Measurements from ENCODE around the gene OTULIN. TPM values are rescaled to one million over a fixed set of nuclear protein-coding genes. Genes with fewer than 3 reads are reported as not detected.

OTULIN gene
- total and polyA plus RNA-seq, 2 of the 8 experiments (the other 6 are each of a cell fraction or from before 2014, with no cell fraction given): 5.2 to 34.8 TPM

- POLR2A ChIA-PET (ENCODE audit: partially characterized antibody): no interaction called here
- TF ChIP-seq RFX5 (IDR thresholded peaks at IDR 0.05; ENCODE audit: borderline replicate concordance, low read depth, low read length) (no peak), RAD21 (IDR thresholded peaks at IDR 0.05 in 1 of 2, conservative IDR thresholded peaks at IDR 0.05 in 1 of 2; ENCODE audit: low read depth in 2 of 2, low read length in 2 of 2) (no peak), MAFK (IDR thresholded peaks at IDR 0.05; ENCODE audit: low read depth, low read length) (no peak), SP2 (IDR thresholded peaks at IDR 0.05; ENCODE audit: low read length) (no peak), GABPA (IDR thresholded peaks at IDR 0.05; ENCODE audit: borderline replicate concordance, insufficient read depth, low read length) (no peak), CHD1 (IDR thresholded peaks at IDR 0.05; ENCODE audit: low read depth, low read length) (no peak), E2F6 (IDR thresholded peaks at IDR 0.05) (no peak), SUZ12 (IDR thresholded peaks at IDR 0.05; ENCODE audit: low read length) (no peak), SIN3A (conservative IDR thresholded peaks at IDR 0.05 in 1 of 2, IDR thresholded peaks at IDR 0.05 in 1 of 2; ENCODE audit: low read depth in 1 of 2, low read length in 2 of 2) (no peak), BCL11A (IDR thresholded peaks at IDR 0.05; ENCODE audit: low read depth in 2 of 2, low read length in 2 of 2) (no peak), ATF2 (IDR thresholded peaks at IDR 0.05; ENCODE audit: low read length) (no peak)
Measured at GRCh38 chr5:14667770-14668169, 3.3 kb downstream of the OTULIN start.

More at GRCh38 chr5:14667770-14668169, 3.3 kb downstream of the OTULIN start:
- Histone ChIP-seq H3K23ac (ENCODE audit: insufficient read length) (no peak overlapping the region), H4K5ac (ENCODE audit: insufficient read length, low read depth, low read length) (no peak overlapping the region), H3K14ac (ENCODE audit: insufficient read length) (no peak overlapping the region), H4K8ac (ENCODE audit: extremely low read depth, insufficient read depth, low read length) (no peak overlapping the region), H3K4me2 (ENCODE audit: insufficient read depth in 1 of 2, low read depth in 2 of 2, low read length in 2 of 2) (no peak overlapping the region), H2BK12ac (ENCODE audit: low read depth, low read length) (no peak overlapping the region), H2AFZ (ENCODE audit: low read length) (no peak overlapping the region), H3K9me3 (ENCODE audit: insufficient read depth in 2 of 2, low read depth in 1 of 2, low read length in 1 of 2) (no peaks in the 10 kb centered on the region), H2BK20ac (ENCODE audit: low read length) (no peak overlapping the region), H2BK120ac (replicated peaks; ENCODE audit: low read depth, low read length) (no peak overlapping the region), H2BK5ac (ENCODE audit: low read depth, low read length) (no peak overlapping the region), H3K4me1 (replicated peaks in 1 of 4; ENCODE audit: control insufficient read depth in 3 of 4, insufficient read depth in 4 of 4, low read length in 3 of 4) (peaks cover 3 to 14% (median 10%) of the 10 kb centered on the region in 4 experiments; a peak in 5 of 7 replicates), H3K9ac (replicated peaks in 1 of 4; ENCODE audit: extremely low read depth in 1 of 4, low read depth in 3 of 4, low read length in 3 of 4) (no peak overlapping the region), H4K20me1 (replicated peaks in 1 of 2; ENCODE audit: control insufficient read depth in 1 of 2, insufficient read depth in 2 of 2, low read length in 2 of 2) (peaks cover 0 to 5% of the 10 kb centered on the region in 2 experiments), H2AK5ac (ENCODE audit: low read depth, low read length) (no peak overlapping the region), H3K79me2 (ENCODE audit: control insufficient read depth in 1 of 2, insufficient read depth in 2 of 2, low read length in 2 of 2) (peaks cover 0 to 64% of the 10 kb centered on the region in 2 experiments; a peak in 3 of 4 replicates), H3K36me3 (ENCODE audit: control insufficient read depth in 2 of 4, insufficient read depth in 4 of 4, low read length in 3 of 4) (no peaks in the 10 kb centered on the region), H3K18ac (ENCODE audit: extremely low read depth, low read length) (no peak overlapping the region), H3K27me3 (replicated peaks in 1 of 4; ENCODE audit: control insufficient read depth in 3 of 4, extremely low read depth in 1 of 4, insufficient read depth in 3 of 4, low read length in 3 of 4) (peaks cover 0 to 18% (median 13%) of the 10 kb centered on the region in 4 experiments; a peak in 6 of 7 replicates), H3K56ac (replicated peaks; ENCODE audit: insufficient read length, low read depth, low read length) (no peak overlapping the region), H4K91ac (replicated peaks; ENCODE audit: insufficient read length, low read length) (no peak overlapping the region), H3K23me2 (ENCODE audit: low read depth, low read length) (peaks cover 6% of the 10 kb centered on the region; the same call in 1 of the 2 replicates), H3K4me3 (ENCODE audit: extremely low read depth in 1 of 4, insufficient read depth in 2 of 4, low read depth in 3 of 4, low read length in 4 of 4) (no peak overlapping the region), H3K27ac (ENCODE audit: low read depth, low read length) (no peak overlapping the region), H3K79me1 (ENCODE audit: low read depth, low read length) (peaks cover 12% of the 10 kb centered on the region; the same call in 1 of the 2 replicates), H2BK15ac (ENCODE audit: low read length) (no peak overlapping the region), H3K4ac (replicated peaks; ENCODE audit: insufficient read length, low read depth, low read length) (no peak overlapping the region)
- no peak for FAIRE-seq
- WGBS, 2 experiments (ENCODE audit: extremely low coverage in 1 of 2, insufficient coverage in 1 of 2, insufficient read length in 1 of 2, insufficient replicate concordance in 2 of 2, low coverage in 1 of 2, low lambda C conversion rate in 2 of 2, missing lambda C conversion rate in 1 of 2): 87% methylated on average over 1 of the region's 1 CpG; no CpG with 5 or more reads in 1 of the 2 experiments
- CTCF ChIA-PET (ENCODE audit: partially characterized antibody): interaction anchor here (0.6 to 1.8 kb wide), 6 partner anchors 10 to 330 kb away, joined by 3 to 7 read pairs (median 3); no protein-coding TSS in a partner anchor
- DNase-seq (ENCODE audit: low read depth in 1 of 2, low spot score in 2 of 2): no peak
